Activated CD8-positive, alpha-beta memory T cell treated with anti-CD3 and anti-CD28 coated beads for 36 hours (primary cell): Measurements from ENCODE around the gene ELF3. TPM values are rescaled to one million over a fixed set of nuclear protein-coding genes. Genes with fewer than 3 reads are reported as not detected.
"Not testable (repeated sequence)": the region's sequence is repeated elsewhere in the genome, so short reads cannot be mapped to it uniquely, and the experiment has no call there.

Source experiments
- CTCF ChIA-PET: fragments of 350-600 bp; sonication (Branson Sonifier 250); formaldehyde crosslinking; loops from one replicate; lab custom pipeline; 2021; ENCODE audit warnings: antibody characterized with exemption; lab: Charles Lee
- POLR2A ChIA-PET: fragments of 350-600 bp; sonication (Branson Sonifier 250); formaldehyde crosslinking; loops from one replicate; lab custom pipeline; 2021; ENCODE audit warnings: antibody characterized with exemption; lab: Charles Lee
- total RNA-seq, 2 experiments: library from RNA; stranded (reverse); gene quantifications; one replicate each; pipeline ENCODE4 v1.2.3, GENCODE V29; 2021

The ELF3 gene
- total RNA-seq, 2 experiments from 2014 or later = 0.10 to 0.19 TPM

DNA sequence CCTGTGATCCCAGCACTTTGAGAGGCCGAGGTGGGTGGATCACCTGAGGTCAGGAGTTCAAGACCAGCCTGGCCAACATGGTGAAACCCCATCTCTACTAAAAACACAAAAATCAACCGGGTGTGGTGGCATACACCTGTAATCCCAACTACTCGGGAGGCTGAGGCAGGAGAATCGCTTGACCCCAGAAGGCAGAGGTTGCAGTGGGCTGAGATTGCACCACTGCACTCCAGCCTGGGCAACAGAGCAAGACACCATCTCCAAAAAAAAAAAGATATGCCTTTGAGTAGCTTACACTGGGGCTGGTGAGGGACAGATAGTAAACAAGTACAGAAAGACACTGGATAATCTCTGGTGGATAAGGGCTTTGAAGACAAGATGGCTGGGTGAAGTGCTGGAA is 44.3 kb downstream of the ELF3 start:
- CTCF ChIA-PET, POLR2A ChIA-PET: not testable (repeated sequence)

GRCh38 chr1:202056644-202057334 is 46.4 kb downstream of the ELF3 start:
- CTCF ChIA-PET = no interaction called here
- POLR2A ChIA-PET = no interaction called here

DNA sequence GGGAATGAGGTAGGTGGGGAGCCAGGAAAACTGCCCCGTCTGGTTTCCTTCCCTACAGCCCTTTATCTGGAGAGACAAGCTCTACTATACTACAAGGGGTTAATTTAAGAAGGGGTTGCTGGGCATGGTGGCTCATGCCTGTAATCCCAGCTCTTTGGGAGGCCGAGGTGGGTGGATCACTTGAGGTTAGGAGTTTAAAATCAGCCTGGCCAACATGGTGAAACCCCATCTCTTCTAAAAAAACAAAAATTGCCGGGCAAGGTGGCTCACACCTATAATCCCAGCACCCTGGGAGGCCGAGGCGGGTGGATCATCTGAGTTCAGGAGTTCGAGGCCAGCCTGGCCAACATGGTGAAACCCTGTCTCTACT is 46.9 kb downstream of the ELF3 start:
- POLR2A ChIA-PET, CTCF ChIA-PET: not testable (repeated sequence)

DNA sequence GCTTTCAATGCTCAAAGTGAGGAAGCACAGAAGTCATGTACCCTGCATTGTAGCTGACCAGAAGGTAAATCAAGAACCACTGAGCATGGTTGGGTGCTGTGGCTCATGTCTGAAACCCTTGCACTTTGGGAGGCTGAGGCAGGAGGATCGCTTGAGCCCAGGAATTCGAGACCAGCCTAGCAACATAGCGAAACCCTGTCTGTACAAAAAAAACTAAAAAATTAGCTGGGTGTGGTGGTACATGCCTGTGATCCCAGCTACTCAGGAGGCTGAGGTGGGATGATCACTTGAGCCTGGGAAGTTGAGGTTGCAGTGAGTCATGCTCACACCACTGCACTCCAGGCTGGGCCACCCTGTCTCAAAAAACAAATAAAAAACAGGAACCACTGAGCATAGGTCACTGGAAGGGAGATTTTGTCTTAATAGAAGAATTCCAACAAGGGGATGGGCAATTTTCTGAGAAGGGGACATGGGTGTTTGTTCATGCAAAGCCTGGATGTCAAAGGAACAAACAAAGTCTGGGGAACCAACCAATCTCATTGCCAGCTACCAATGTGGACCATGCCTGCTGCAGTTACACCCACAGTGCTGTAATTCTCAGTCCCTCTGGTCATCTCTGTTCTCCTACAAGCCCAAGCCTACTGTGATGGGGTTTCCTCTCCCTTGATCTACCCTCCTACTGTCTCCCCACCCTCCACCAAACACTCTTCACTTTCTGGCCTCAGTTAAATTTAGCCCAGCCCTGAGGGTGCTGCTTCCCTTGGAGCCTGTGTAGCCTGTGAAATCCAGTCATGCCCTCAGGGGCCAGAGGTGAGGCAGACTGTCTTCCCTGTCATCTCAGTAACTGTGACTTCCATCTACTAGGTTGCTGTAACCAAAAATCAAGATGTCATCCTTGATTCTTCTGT is 47.9 kb downstream of the ELF3 start:
- ChIA-PET CTCF (no interaction called here), POLR2A (no interaction called here)

DNA sequence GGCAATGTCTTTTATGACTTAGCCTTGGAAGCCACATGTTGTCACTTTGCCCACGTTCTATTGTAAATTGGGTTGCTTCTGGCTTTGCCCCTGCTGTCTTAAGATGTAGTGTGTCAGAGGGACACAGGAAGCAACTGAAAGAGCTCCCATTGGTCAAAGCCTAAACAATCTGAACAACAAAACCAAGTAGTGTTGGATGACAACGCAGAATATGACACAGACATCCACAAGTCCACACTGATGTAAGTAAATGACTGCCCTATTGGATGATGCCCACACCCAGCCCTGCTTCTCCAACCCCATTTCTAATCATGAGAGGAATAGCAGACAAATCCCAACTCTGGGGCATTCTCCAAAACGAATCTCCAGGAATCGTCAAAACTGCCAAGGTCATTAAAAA is 50.7 kb downstream of the ELF3 start:
- POLR2A ChIA-PET = no interaction called here
- CTCF ChIA-PET = no interaction called here

DNA sequence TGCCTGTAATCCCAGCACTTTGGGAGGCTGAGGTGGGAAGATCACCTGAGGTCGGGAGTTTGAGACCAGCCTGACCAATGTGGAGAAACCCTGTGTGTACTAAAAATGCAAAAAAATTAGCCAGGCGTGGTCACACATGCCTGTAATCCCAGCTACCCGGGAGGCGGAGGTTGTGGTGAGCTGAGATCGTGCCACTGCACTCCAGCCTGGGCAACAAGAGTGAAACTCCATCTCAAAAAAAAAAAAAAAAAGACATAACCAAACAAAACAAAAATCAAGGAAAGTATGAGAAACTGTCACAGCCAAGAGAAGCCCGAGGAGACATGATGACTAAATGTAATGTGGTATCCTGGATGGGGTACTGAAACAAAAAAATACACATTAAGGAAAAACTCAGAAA is 51.4 kb downstream of the ELF3 start:
- POLR2A ChIA-PET = interaction anchor here (0.6 kb wide), 1 partner anchor 39 kb away, joined by 5 read pairs; no protein-coding TSS in a partner anchor
- CTCF ChIA-PET = not testable (repeated sequence)

DNA sequence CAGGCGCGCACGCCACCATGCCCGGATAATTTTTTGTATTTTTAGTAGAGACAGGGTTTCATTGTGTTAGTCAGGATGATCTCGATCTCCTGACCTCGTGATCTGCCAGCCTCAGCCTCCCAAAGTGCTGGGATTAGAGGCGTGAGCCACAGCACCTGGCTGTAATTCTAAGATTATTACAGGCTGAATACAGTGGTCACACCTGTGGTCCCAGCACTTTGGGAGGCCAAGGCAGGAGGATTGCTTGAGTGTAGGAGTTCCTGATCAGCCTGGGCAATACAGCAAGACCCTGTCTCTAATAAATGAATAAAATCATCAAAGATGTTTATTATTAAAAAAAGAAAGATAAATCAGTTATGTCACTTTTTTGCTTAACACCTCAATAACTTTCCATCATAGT is 52.2 kb downstream of the ELF3 start:
- CTCF ChIA-PET = interaction anchor here (1.2 kb wide), 1 partner anchor 63 kb away, joined by 5 read pairs; no protein-coding TSS in a partner anchor
- POLR2A ChIA-PET = not testable (repeated sequence)

DNA sequence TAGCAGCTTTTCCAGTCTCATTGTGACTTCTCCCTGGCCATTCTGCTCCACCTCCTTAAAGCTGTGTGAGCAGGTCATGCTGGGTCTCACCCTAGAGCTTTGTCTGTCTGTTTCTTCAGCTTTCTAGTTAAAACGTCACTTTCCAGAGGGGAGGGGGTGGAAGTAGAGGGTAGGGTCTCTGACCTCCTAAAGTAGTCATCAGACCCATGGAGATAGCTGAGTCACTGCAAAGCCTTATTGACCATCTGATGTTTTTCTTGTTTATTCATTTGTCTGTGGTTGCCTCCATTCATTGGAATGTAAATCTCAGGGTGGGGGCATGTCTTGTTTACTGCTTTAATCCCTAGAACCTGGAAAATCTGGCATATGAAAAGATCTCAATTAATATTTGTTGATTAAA is 52.7 kb downstream of the ELF3 start:
- ChIA-PET POLR2A (no interaction called here), CTCF (interaction anchor here (1.2 kb wide), 1 partner anchor 64 kb away, joined by 5 read pairs; no protein-coding TSS in a partner anchor)

- CTCF ChIA-PET = interaction anchor here (0.6 kb wide), 2 partner anchors 166 to 971 kb away, joined by 3 to 4 read pairs; no protein-coding TSS in a partner anchor
- POLR2A ChIA-PET = not testable (repeated sequence)
These were observed 54.5 kb downstream of the ELF3 start for GRCh38 chr1:202064889-202065312.

Other genes starting within 250 kb of the ELF3 start
- gene IPO9, start 181.4 kb upstream of the ELF3 start, total RNA-seq = 10 to 100 TPM; 68.3 to 74.7 TPM
- under 1 TPM; 0.36 to 0.48 TPM for gene SHISA4, start 121.7 kb upstream of the ELF3 start, total RNA-seq
- gene LMOD1, start 64.0 kb upstream of the ELF3 start, total RNA-seq = not detected
- 100 to 1,000 TPM; 119 to 122 TPM for gene TIMM17A, start 55.1 kb upstream of the ELF3 start, total RNA-seq
- gene RNPEP, start 27.9 kb upstream of the ELF3 start, total RNA-seq = 10 to 100 TPM; 37.0 to 39.4 TPM
- not detected for gene GPR37L1, start 112.3 kb downstream of the ELF3 start, total RNA-seq
- 10 to 100 TPM; 48.3 to 53.2 TPM for gene ARL8A, start 134.2 kb downstream of the ELF3 start, total RNA-seq
- 100 to 1,000 TPM; 454 to 462 TPM for gene PTPN7, start 150.0 kb downstream of the ELF3 start, total RNA-seq
- under 1 TPM; 0.08 to 0.11 TPM for gene LGR6, start 183.2 kb downstream of the ELF3 start, total RNA-seq